GM18873 (cell line): ENCODE data around the gene ATP10A.

Experiments
- ATAC-seq: cut with Tn5 transposase; IDR thresholded peaks from one replicate; pipeline ENCODE4 v1.9.1; 2021; ENCODE audit warnings: mild to moderate bottlenecking, moderate library complexity, moderate number of reproducible peaks; ENCODE audit not compliant: unreplicated experiment, low FRiP score

Gene ATP10A

GRCh38 chr15:25743548-25744275 is 119.4 kb downstream of the ATP10A start:
- no peak for ATAC-seq

GRCh38 chr15:25742776-25743547 is 120.2 kb downstream of the ATP10A start:
- ATAC-seq = no peak

DNA sequence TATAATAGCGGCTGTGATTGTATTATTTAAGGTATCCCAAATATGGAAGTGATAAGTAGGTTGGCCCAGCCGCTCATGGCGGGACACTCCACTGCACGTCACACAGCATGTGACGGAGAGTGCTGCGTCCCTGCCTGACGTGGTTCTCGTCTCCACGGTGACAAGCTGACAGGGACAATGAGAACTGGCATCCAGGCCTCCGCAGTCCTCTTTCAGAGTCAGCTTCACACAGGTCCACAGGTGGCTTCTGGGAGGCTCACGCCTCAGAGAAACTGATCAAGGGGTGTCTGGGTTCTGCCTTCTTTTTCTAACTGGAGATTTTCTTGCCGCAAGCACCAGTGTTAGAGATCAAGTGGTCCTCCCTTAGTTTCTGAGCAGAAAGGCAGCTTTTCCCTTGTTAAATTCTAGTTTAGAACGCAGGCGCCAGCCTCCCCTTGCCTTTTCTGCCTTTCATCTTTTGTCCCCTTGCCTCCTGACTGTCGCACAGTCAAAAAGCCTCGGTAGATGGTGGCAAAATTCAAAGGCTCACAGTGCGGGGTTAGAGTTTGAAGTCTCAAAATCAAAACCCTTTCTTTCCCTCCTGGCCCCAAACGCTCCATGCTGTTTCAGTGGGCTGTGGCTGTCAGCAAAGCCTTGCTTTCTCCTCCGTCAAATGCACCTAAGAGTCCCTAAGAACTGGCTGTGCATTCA is 120.9 kb downstream of the ATP10A start:
- ATAC-seq = no peak

DNA sequence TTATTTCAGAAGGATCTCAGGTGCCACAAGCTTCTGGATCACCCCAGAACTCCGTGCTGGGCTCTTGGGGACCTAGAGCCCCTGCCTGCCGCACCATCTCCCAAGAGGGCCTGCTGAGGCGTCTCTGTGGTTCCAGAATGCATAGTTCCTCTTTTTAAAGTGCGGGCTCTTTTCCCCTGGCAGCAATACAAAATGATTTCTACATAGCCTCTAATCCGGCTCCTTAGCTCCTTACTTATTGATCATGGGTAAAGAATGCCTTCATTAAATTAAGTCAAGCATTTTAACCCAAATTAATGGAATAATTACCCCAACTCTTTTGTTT is 121.9 kb downstream of the ATP10A start:
- no peak for ATAC-seq

GRCh38 chr15:25740383-25741255 is 122.5 kb downstream of the ATP10A start:
- no peak for ATAC-seq

DNA sequence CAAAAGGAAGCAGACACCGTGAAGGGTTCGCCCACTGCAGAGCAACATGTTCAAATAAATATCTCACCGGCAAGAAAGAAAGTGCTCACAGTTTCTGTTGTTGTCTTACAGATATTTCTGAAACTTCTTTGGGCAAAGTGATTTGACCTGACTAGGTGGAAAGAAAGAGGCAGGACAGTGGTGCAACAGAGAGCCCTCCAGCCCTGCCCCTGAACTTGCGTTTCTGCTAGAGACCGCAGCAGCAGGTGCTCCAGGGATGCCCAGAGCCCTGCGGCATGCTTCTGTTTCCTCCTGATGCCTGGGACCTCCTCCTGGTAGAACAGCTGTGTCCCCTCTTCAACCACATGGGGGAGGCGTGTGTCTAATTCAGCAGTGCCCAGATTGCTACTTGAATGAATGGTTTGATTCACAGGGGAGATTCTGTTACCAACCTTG is 123.4 kb downstream of the ATP10A start:
- no peak for ATAC-seq

DNA sequence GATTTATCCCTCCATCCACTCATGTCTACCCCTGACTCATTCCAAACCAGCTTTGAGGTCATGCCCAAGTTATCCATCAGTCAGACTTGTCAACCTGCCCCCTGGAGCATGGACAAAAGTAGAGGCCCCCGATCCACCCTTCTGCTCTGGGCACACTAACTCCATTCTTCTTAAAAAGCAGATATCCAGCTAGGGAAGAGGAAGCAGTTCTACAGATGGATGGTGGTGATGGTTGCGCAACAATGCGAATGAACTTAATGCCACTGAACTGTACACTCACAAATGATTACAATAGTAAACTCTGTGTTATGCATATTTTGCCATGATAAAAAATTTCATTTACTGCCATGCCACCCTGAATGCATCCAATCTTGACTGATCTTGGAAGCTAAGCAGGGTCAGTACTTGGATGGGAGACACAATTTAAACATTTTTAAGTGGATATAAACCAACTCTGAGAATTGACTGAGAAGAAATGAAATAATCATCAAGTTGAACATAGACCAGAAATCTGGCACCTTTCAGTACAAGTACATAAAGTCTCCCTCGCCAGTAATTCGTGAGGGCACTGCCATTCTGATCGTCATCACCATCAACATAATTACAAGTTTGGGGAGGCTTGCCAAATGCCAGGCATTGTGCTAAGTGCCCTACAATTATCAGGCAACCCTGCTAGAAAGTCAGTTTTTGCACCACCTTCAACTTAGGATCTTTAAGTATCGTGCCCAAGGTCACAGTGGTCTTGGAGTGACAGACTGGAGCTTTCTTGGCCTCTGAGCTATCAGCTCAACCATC is 124.8 kb downstream of the ATP10A start:
- no peak for ATAC-seq

DNA sequence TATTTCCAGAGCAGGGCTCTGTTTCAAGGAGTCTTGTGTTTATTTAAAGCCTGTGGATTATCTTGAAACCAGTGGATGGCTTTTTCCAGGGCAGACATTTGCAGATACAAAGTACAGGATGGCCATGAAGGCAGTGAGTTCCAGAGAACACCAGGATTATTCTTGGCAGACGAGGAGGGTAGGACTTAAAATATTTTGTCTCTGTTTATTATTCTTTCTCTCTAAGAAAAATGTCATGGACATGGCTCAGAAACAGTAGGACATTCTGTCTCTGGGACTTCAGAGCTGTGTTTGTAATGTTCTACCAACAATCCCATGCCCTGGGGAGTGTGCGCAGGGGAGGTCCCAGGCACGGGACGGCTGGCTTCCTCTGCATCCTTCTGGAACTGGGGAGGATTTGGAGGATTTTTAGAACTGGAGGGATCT is 125.9 kb downstream of the ATP10A start:
- no peak for ATAC-seq

DNA sequence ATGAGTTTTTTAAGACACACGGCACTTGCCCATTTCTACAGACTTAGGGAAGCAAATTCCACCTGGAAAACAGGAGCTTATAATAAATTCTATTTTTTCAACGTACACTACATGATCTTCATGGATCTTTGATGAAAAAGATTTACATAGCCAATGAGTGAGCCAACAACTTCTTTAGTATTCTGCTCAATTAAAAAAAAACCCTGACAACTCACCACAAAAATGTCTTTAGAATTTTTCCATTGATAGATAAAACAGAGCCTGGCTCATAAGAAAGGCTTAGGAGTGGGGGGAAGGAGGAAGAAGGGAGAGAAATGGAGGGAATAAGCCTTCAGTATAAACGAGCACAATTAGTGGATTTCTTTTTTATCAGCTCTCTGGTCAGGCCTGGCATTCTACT is 126.7 kb downstream of the ATP10A start:
- no peak for ATAC-seq

GRCh38 chr15:25735550-25736384 is 127.4 kb downstream of the ATP10A start:
- no peak for ATAC-seq

DNA sequence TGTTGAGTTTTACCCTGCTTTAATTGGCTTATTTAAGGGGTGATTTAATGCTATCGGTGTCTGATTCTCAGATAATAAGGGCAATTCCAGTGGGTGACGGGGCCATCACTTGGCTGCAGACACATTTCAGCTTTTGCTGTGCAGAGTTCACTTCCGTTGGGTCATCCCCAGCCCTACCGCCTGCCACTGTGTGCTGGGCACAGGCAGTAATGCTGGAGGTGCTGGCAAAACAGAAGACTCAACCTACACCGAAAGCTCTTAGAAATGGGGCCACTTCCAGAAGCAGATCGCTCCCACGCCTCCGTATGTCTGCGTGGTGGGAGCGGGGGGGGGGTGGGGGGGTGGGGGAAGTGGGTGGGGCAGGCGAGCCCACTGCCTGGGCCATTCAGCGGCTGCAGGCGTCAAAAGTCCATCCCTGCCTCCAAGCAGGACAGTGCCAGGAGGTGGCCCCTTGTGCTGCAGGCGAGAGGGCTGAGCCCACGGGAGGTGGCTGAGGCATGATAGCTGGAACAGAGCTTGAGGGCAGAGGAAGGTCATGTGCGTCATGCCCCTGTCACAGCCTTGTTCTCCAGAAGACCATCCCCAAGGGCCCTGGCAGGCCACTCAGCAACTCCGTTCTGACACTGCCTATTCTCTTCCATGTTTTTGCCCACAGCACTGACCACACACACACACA is 128.3 kb downstream of the ATP10A start:
- no peak for ATAC-seq

GRCh38 chr15:25733856-25734679 is 129.1 kb downstream of the ATP10A start:
- no peak for ATAC-seq

DNA sequence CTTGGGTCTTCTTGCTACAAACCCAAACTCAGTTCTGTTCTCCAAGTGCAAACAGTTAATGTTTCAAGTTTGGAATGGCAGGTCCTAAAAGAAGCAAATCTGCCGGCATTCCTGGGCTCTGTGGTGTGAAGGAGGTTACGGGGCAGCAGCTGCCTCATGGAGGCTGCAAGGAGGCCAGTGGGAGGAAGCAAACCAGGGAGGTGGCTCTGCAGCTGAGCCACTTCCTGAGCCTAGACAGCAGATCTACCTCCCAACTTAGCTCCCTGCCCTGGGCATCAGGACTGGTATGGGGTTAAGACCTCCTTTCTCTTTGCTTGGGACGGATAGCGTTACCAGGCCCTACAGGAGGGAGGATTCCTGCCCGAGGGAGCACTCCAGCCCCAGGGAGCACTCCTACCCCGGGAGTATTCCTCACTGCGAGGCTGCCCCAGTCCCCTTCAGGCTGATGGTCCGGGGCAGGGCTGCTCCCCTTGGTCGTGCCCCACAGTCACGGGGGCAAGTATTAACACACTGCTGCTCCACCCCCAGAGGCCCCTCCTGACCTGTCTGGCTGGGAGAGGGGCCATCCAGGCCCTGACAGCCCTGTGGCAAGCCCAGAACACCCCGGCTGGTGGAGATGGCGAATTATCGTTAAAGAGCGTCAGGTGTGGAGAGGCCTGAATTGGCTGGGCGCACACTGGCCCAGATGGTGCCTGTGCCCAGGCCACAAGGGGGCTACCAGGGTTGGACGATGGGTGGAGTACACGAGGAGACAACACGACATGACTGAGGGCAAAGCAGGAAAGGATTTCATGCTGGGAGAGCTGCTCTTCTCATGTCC is 129.9 kb downstream of the ATP10A start:
- no peak for ATAC-seq

DNA sequence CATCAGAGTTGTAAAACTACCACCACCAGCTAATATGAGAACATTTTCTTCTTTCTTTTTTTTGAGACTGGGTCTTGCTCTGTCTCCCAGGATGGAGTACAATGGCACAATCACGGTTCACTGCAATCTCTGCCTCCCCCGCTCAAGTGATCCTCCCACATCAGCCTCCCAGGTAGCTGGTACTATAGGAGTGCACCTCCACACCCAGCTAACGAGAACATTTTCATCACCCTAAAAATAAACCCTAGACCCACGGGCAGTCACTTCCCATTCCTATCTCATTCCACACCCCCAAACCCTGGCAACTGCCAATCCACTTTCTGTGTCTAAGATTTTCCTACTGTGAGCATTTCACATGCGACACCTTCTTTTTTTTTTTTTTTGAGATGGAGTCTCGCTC is 130.9 kb downstream of the ATP10A start:
- no peak for ATAC-seq

- no peak for ATAC-seq
These were observed 131.7 kb downstream of the ATP10A start for GRCh38 chr15:25731411-25731810.

- no peak for ATAC-seq
These were observed 132.2 kb downstream of the ATP10A start for GRCh38 chr15:25730918-25731317.

DNA sequence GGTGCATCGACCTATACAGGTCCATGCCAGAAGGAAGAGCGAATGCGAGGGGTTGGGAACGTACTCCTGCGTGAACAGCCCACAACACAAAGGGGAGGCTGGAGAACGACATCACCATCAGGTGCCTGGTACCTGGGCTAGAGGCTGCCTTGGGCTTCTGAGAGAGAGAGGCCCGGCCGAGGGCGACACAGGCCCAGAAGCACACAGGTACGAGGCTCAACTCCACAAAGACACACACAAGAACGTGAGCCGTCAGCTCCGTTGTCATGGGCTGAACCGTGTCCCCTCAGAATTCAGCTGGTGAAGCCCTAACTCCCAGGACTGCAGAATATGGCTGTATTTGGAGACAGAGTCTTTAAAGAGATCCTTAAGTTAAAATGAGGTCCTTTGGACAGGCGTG is 134.3 kb downstream of the ATP10A start:
- no peak for ATAC-seq
